Measurements from ENCODE around the gene PSTPIP1. TPM values are rescaled to one million over a fixed set of nuclear protein-coding genes. Genes with fewer than 3 reads are reported as not detected.

The PSTPIP1 gene
- total RNA-seq, 1 donor from 2014 or later: not detected

GRCh38 chr15:76991741-76992645, 2.9 kb upstream of the PSTPIP1 start:
- Mint-ChIP-seq H3K27me3 (peaks cover 20% of the 10 kb centered on the region), H3K9me3 (ENCODE audit: low read depth) (no peaks in the 10 kb centered on the region), H3K36me3 (ENCODE audit: insufficient read depth) (no peaks in the 10 kb centered on the region), H3K4me1 (ENCODE audit: low read depth) (peaks cover 9% of the 10 kb centered on the region), H3K27ac (no peak overlapping the region), H3K4me3 (ENCODE audit: low read depth) (no peak overlapping the region)
- no peak for DNase-seq (ENCODE audit: low spot score, unreplicated experiment)
- TF ChIP-seq, protein P1, sequence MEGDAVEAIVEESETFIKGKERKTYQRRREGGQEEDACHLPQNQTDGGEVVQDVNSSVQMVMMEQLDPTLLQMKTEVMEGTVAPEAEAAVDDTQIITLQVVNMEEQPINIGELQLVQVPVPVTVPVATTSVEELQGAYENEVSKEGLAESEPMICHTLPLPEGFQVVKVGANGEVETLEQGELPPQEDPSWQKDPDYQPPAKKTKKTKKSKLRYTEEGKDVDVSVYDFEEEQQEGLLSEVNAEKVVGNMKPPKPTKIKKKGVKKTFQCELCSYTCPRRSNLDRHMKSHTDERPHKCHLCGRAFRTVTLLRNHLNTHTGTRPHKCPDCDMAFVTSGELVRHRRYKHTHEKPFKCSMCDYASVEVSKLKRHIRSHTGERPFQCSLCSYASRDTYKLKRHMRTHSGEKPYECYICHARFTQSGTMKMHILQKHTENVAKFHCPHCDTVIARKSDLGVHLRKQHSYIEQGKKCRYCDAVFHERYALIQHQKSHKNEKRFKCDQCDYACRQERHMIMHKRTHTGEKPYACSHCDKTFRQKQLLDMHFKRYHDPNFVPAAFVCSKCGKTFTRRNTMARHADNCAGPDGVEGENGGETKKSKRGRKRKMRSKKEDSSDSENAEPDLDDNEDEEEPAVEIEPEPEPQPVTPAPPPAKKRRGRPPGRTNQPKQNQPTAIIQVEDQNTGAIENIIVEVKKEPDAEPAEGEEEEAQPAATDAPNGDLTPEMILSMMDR (IDR thresholded peaks at IDR 0.05; ENCODE audit: unreplicated experiment): no peak

DNA sequence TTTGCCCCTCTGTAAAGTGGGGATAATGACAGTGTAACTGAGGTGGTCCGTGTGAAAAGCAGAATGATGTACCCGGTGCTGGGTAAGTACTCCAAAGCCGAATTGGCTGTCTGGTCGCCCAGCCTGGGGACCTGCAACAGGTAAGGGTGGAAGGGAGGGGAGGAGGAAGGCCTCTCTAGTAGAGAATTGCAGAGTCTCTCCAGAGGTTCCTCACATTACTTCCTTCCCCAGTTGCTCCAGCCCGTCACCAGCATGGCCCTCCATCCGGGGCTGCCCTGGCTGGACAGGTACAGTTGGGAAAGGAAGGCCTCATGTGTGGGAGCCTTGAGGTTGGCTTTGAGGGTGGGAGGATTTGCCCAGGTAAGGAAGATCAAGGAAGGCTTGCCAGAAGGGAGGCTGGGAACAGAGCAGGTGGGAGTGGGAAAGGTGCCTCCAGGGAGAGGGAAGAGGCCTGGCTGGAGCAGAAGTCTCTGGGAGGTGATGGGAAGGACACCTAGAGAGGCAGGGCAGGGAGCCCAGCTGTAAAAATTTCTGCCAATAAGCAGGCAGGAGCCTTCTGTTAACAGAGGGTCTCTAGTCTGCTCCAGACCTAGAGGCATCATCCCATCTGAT, 1.7 kb upstream of the PSTPIP1 start:
- Mint-ChIP-seq H3K9me3 (ENCODE audit: low read depth) (no peaks in the 10 kb centered on the region), H3K4me1 (ENCODE audit: low read depth) (peaks cover 9% of the 10 kb centered on the region), H3K36me3 (ENCODE audit: insufficient read depth) (no peaks in the 10 kb centered on the region), H3K4me3 (ENCODE audit: low read depth) (no peak overlapping the region), H3K27me3 (peaks cover 20% of the 10 kb centered on the region), H3K27ac (no peak overlapping the region)
- DNase-seq (ENCODE audit: low spot score, unreplicated experiment): no peak
- TF ChIP-seq, protein P1 (IDR thresholded peaks at IDR 0.05; ENCODE audit: unreplicated experiment): no peak

GRCh38 chr15:76994001-76994400, 925 bp upstream of the PSTPIP1 start:
- Mint-ChIP-seq H3K27me3 (peaks cover 23% of the 10 kb centered on the region), H3K9me3 (ENCODE audit: low read depth) (no peaks in the 10 kb centered on the region), H3K27ac (no peak overlapping the region), H3K4me1 (ENCODE audit: low read depth) (peaks cover 7% of the 10 kb centered on the region), H3K4me3 (ENCODE audit: low read depth) (no peak overlapping the region), H3K36me3 (ENCODE audit: insufficient read depth) (no peaks in the 10 kb centered on the region)
- TF ChIP-seq, protein P1 (IDR thresholded peaks at IDR 0.05; ENCODE audit: unreplicated experiment): no peak
- no peak for DNase-seq (ENCODE audit: low spot score, unreplicated experiment)

GRCh38 chr15:76994496-76994895, 430 bp upstream of the PSTPIP1 start:
- H3K27ac Mint-ChIP-seq: no peak overlapping the region
- DNase-seq (ENCODE audit: low spot score, unreplicated experiment): no peak
- TF ChIP-seq, protein P1 (IDR thresholded peaks at IDR 0.05; ENCODE audit: unreplicated experiment): no peak
- H3K9me3 Mint-ChIP-seq (ENCODE audit: low read depth): no peaks in the 10 kb centered on the region
- H3K36me3 Mint-ChIP-seq (ENCODE audit: insufficient read depth): no peaks in the 10 kb centered on the region
- peaks cover 23% of the 10 kb centered on the region for H3K27me3 Mint-ChIP-seq
- no peak overlapping the region for H3K4me3 Mint-ChIP-seq (ENCODE audit: low read depth)
- H3K4me1 Mint-ChIP-seq (ENCODE audit: low read depth): peaks cover 7% of the 10 kb centered on the region

DNA sequence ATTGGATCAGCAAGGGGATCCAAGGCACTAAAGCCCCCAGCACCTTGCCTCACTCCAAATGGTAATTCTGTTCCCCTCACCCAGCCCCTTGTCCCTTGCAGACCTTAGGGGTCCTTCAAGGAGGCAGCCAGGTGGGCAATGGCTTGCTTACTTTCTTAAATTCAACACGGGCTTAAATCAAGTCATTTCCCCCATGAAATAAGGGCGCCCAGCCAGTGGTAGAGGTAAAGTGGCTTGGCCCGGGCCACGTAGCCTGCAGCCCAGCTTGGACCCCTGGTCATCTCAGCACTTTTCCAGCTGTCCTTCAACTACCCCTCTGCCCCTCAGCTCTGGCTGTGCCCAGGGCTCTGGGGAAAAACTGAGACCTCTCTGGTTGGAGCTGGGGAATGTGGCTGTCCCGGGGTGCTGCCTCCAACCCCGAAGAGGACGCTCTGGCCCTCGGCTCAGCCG, 1.2 kb downstream of the PSTPIP1 start:
- Mint-ChIP-seq H3K4me1 (ENCODE audit: low read depth) (peaks cover 7% of the 10 kb centered on the region), H3K36me3 (ENCODE audit: insufficient read depth) (no peaks in the 10 kb centered on the region), H3K4me3 (ENCODE audit: low read depth) (no peak overlapping the region), H3K27me3 (peaks cover 18% of the 10 kb centered on the region), H3K27ac (no peak overlapping the region), H3K9me3 (ENCODE audit: low read depth) (no peaks in the 10 kb centered on the region)
- DNase-seq (ENCODE audit: low spot score, unreplicated experiment): no peak
- TF ChIP-seq, protein P1 (IDR thresholded peaks at IDR 0.05; ENCODE audit: unreplicated experiment): no peak

All from progenitor cell of endocrine pancreas (in vitro differentiated cells).